ENCODE data around the gene ZNF460.

ZNF460 gene

DNA sequence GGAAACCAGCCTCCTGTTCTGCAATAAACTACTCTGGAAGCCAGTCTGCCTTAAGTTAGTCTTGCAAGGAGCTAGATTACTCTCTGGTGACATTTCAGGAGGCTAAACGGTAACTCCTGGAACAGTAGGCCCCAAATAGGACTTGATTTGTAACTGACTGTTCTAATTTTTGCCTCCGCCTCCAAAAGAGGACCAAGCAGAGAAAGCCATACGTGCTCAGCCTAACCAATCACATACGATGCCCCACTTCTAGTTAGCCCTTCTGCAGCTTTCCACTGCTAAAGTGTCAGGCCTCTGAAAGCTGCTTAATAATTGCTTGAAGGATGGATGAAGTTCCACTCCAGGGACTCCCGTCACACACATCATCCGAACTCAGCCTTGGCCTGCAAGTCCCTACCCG, 39.1 kb upstream of the ZNF460 start:
- TF ChIP-seq, protein P1, sequence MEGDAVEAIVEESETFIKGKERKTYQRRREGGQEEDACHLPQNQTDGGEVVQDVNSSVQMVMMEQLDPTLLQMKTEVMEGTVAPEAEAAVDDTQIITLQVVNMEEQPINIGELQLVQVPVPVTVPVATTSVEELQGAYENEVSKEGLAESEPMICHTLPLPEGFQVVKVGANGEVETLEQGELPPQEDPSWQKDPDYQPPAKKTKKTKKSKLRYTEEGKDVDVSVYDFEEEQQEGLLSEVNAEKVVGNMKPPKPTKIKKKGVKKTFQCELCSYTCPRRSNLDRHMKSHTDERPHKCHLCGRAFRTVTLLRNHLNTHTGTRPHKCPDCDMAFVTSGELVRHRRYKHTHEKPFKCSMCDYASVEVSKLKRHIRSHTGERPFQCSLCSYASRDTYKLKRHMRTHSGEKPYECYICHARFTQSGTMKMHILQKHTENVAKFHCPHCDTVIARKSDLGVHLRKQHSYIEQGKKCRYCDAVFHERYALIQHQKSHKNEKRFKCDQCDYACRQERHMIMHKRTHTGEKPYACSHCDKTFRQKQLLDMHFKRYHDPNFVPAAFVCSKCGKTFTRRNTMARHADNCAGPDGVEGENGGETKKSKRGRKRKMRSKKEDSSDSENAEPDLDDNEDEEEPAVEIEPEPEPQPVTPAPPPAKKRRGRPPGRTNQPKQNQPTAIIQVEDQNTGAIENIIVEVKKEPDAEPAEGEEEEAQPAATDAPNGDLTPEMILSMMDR (IDR thresholded peaks at IDR 0.05) = no peak
- H3K9me3 ChIP-seq = no peaks in the 10 kb centered on the region
- peak overlapping the region; percentile 69 to 89 for H3K4me3 ChIP-seq
- H3K36me3 ChIP-seq = peaks cover 24 to 30% (median 25%) of the 10 kb centered on the region in 3 donors
- DNase-seq = no peak
- intact Hi-C loops (cut with DNase I; ENCODE audit: low total_unique reads) = loop anchor here (2.0 to 5.0 kb wide), 2 partner anchors 41 to 122 kb away; partner anchors contain the start of genes TRAPPC2B, ZNF460 and ZNF547
- peak overlapping the region; percentile 83 to 86 for H3K27ac ChIP-seq
- H3K4me1 ChIP-seq = peaks cover 0 to 27% (median 19%) of the 10 kb centered on the region in 4 donors
- H3K27me3 ChIP-seq = no peaks in the 10 kb centered on the region

DNA sequence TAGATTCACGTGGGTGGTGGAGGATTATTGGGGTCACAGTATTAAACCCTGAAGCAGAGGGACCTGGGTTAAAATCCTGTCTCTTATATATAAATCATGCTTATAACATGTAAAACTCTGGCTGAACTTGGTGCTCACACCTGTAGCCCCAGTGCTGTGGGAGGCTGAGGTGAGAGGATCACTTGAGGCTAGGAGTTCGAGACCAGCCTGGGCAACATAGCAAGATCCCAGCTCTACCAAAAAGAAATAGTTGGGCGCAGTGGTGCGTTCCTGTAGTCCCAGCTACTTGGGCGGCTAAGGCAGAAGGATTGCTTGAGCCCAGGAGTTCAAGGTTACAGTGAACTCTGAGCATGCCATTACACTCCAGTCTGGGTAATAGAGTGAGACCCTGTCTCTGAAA, 37.5 kb upstream of the ZNF460 start:
- Histone ChIP-seq H3K4me1 (peaks cover 0 to 27% (median 19%) of the 10 kb centered on the region in 4 donors), H3K27ac (no peak overlapping the region), H3K4me3 (no peak overlapping the region), H3K36me3 (peaks cover 40 to 47% (median 41%) of the 10 kb centered on the region in 3 donors), H3K9me3 (peaks cover 0 to 2% (median 0%) of the 10 kb centered on the region in 3 donors), H3K27me3 (no peaks in the 10 kb centered on the region)
- no peak for DNase-seq
- TF ChIP-seq, protein P1 (IDR thresholded peaks at IDR 0.05) = no peak
- intact Hi-C loops (cut with DNase I; ENCODE audit: low total_unique reads) = loop anchor here (5.0 kb wide), 1 partner anchor 39 kb away; the partner anchor contains the start of gene ZNF460

DNA sequence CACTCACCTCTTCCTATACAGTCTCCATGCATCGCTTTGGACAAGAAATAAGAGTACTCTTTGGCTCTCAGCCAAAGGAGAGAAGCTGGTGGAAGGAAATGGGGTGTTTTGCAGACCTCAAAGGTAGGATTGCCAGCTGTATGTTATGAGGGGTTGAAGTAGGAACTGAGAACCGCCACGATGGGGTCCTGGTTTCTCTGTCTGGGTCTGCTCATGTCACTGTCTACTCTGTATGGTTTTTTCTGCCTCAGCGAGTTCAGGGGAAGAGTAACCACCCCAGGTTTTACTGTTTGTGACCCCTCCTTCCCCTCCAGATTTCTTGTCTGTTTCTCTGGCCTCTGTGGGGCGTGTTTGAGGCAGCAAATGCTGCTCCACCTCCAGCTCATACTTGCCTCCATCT, 35.8 kb upstream of the ZNF460 start:
- Histone ChIP-seq H3K36me3 (peaks cover 57 to 64% (median 58%) of the 10 kb centered on the region in 3 donors), H3K4me1 (peaks cover 0 to 27% (median 19%) of the 10 kb centered on the region in 4 donors), H3K9me3 (peaks cover 0 to 11% (median 0%) of the 10 kb centered on the region in 3 donors), H3K27ac (no peak overlapping the region), H3K27me3 (no peaks in the 10 kb centered on the region), H3K4me3 (no peak overlapping the region)
- no peak for DNase-seq
- TF ChIP-seq, protein P1 (IDR thresholded peaks at IDR 0.05) = no peak
- intact Hi-C loops (cut with DNase I; ENCODE audit: low total_unique reads) = loop anchor here (5.0 kb wide), 1 partner anchor 38 kb away; the partner anchor contains the start of gene ZNF460

DNA sequence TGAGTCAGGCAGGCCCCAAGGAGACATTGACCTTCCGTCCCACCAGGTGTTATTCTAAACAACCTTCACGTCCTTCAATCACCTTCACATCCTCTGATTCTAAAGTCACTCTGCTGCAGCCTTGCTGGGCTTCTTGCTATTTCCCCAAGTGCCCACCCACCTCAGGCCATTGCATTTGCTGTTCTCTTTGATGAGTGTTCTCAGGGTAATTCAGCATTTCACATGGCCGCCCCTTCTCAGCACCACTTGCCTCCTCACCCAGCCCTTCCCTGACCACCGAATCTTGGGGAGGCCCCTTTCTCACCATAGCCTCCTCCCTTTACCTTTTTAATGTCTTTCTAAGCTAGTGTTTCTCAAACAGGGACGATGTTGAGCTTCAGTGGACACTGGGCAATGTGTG, 35.2 kb upstream of the ZNF460 start:
- H3K36me3 ChIP-seq = peaks cover 60 to 67% (median 62%) of the 10 kb centered on the region in 3 donors
- TF ChIP-seq, protein P1 (IDR thresholded peaks at IDR 0.05) = no peak
- H3K27ac ChIP-seq = no peak overlapping the region
- H3K4me3 ChIP-seq = no peak overlapping the region
- peaks cover 0 to 23% (median 16%) of the 10 kb centered on the region in 4 donors for H3K4me1 ChIP-seq
- no peaks in the 10 kb centered on the region for H3K27me3 ChIP-seq
- intact Hi-C loops (cut with DNase I; ENCODE audit: low total_unique reads) = no loop called here
- no peak for DNase-seq
- peaks cover 0 to 14% (median under 1%) of the 10 kb centered on the region in 3 donors for H3K9me3 ChIP-seq

DNA sequence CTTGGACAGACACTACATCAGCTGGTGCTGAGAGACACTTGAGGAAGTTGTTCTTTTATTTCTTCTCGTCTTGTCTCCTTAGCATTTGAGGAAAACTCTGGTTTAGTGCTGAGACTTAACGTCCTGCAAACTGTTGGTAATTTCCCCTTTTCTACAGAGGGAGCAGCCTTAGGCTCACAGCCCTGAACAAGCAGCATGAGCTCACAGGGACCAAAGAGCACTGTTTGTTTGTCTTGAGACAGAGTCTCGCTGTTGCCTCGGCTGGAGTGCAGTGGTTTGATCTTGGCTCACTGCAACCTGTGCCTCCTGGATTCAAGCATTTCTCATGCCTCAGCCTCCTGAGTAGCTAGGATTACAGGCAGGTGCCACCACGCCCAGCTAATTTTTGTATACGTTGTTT, 34.3 kb upstream of the ZNF460 start:
- Histone ChIP-seq H3K27me3 (no peaks in the 10 kb centered on the region), H3K4me1 (peaks cover 0 to 22% (median 16%) of the 10 kb centered on the region in 4 donors), H3K9me3 (peaks cover 0 to 23% (median 5%) of the 10 kb centered on the region in 3 donors), H3K36me3 (peaks cover 69 to 76% (median 71%) of the 10 kb centered on the region in 3 donors), H3K4me3 (no peak overlapping the region), H3K27ac (no peak overlapping the region)
- intact Hi-C loops (cut with DNase I; ENCODE audit: low total_unique reads) = no loop called here
- TF ChIP-seq, protein P1 (IDR thresholded peaks at IDR 0.05) = no peak
- DNase-seq = no peak
